ENCODE results near the gene KRTAP9-3.

DNA sequence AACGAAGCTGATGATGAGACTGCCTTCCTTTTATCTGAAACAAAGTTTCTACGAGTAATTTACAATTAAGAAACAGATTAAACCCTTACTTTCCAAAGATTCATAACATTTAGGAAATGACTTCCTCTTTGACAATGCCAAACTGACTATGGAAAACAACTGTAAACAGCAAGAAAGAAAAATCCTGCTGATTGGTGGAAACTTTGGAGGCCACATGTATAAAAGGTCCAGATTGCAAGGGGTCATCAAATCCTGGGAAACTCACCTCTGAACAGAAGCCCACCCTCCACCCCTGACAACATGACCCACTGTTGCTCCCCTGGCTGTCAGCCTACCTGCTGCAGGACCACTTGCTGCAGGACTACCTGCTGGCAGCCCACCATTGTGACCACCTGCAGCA is 32.8 kb downstream of the KRTAP9-3 start, which contains the start of gene KRTAP9-6:
- TF ChIP-seq YY1 (IDR thresholded peaks at IDR 0.05; ENCODE audit: insufficient read depth, insufficient read length), result no peak
- TF ChIP-seq ZNF274 (IDR thresholded peaks at IDR 0.05; ENCODE audit: low read depth, low read length), result no peak
- TF ChIP-seq SUZ12 (IDR thresholded peaks at IDR 0.05; ENCODE audit: extremely low read depth, insufficient read depth, insufficient read length), result no peak

All from NT2/D1 (cell line).